NOMO-1 treated with DMSO at 0.1 percent for 48 hours (cell line): ENCODE results near the gene ZNF655.
A peak's percentile ranks its signal among the peaks of the same experiment; 100 is the strongest.

ENCODE experiments used
- DNase-seq: peaks from one replicate; lab custom pipeline; 2025; ENCODE audit not compliant: unreplicated experiment; lab: John Stamatoyannopoulos, UW

The ZNF655 gene

DNA sequence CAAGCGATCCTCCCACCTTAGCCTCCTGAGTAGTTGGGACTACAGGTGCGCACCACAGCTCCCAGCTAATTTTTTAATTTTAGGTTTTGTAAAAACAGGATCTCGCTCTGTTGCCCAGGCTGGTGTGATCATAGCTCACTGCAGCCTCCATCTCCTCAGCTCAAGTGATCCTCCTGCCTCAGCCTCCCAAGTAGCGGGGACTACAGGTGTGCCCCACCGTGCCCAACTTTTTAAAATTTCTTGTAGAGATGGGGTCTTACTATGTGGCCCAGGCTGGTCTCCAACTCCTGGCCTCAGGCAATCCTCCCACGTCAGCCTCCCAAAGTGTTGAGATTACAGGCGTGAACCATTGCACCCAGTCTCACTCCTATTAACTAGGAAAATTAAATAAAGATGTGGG is 47.1 kb downstream of the ZNF655 start:
- DNase-seq = no peak

DNA sequence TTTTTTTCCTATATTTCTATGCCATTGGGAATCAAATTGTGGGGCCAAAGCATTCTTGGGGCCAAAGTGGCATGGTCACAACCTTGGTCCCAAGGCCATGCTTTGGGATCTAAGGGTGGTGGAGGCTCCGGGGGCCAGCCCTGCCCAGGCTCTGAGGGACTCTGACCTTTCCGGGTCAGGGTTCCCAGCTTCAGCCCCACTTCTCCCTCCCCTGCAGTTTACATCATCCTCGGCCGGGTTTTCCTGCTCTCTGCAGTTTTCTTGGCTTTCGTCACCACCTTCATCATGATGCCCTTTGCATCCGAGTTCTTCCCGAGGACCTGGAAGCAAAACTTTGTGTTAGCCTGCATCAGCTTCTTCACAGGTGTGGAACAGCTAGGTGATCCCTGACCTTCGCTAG is 48.1 kb downstream of the ZNF655 start:
- no peak for DNase-seq

DNA sequence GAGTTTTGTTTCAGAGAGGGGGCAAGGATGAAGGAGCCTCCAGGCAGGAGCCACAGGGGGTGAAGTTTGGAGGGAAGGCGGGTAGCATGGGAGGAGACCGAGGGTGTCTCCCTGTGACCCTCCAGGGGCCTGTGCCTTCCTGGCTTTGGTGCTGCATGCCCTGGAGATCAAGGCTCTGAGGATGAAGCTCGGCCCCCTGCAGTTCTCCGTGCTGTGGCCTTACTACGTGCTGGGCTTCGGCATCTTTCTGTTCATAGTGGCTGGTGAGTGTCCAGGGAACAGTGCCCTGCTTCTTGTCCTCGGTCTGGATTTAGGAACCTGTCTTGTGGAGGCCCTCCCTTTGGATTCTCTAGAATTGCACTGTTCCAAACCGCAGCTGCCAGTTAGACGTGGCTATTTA is 49.1 kb downstream of the ZNF655 start:
- DNase-seq = no peak

DNA sequence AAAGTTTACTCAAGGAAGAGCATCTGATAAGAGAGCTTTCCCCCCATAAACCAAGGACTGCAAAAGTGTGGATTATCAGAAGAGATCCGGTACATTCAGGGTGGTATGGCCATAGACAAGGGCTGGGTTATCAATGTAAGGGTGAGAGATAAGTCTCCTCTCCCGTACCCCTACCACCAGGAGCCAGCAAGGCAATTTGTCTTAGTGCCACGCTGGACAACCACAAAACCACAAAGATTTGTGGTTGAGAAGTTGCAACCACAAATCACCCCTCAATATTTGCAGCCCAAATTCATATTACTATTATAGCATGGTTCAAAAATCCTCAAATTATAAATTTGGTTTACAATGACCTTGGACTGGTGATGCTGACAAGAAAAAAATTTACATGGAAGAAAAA is 56.1 kb downstream of the ZNF655 start:
- no peak for DNase-seq

DNA sequence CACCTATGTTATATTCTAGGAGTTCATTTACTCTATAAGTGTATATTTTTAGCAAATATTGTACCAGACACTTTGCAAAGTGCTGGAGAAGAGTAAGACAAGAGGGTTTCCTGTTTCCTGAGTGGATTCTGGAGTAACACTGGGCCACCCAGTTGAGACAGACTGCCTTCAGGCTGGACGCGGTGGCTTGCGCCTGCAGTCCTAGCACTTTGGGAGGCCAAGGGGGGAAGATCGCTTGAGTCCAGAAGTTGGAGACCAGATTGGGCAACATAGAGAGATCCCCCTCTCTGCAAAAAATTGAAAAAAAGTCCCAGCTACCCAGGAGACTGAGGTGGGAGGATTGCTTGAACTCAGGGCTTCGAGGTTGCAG is 57.5 kb downstream of the ZNF655 start:
- no peak for DNase-seq

DNA sequence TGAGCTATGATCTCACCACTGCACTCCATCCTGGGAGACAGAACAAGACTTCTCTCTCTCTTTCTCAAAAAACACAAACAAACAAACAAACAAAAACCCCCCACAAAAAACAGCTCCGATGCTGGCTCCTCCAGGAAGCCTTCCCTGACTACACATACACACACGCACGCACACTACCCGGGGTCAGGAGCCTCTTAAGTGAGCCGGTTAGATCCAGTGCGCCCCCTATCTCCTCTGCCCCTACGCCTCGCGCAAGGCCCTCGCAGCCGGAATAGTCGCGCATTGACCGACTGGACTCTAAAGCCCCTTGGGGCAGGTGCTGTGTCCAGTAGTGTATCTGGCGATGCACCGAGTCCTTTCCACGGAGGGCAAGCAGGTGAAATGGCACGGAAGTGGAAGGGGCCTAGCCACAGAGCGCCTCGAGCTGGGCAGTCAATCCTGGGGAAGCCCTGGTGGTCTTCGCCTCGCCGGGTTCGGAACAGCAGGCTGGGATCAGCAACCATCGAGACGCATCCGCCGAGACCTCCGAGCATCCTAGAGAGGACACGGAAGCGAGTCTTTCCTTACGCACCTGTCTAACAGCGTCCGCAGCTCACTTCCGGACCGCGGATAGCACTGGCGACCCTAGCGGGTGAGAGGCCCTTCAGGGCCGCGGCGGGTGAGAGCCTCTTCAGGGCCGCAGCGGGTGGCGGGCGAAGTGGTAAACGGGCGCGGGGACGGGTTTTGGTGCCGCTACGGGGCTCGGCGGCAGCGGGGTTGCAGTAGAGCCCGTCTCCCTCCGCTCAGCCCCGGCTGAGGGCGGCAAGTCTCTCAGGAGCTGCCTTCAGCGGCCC is 58.1 kb downstream of the ZNF655 start, which contains the start of gene ZSCAN25:
ZSCAN25 (plus strand) TSS at position 588 of the 833 bp plus-strand sequence. CDS start 2,661 bp downstream, outside the sequence.
- peak; percentile 92 for DNase-seq

DNA sequence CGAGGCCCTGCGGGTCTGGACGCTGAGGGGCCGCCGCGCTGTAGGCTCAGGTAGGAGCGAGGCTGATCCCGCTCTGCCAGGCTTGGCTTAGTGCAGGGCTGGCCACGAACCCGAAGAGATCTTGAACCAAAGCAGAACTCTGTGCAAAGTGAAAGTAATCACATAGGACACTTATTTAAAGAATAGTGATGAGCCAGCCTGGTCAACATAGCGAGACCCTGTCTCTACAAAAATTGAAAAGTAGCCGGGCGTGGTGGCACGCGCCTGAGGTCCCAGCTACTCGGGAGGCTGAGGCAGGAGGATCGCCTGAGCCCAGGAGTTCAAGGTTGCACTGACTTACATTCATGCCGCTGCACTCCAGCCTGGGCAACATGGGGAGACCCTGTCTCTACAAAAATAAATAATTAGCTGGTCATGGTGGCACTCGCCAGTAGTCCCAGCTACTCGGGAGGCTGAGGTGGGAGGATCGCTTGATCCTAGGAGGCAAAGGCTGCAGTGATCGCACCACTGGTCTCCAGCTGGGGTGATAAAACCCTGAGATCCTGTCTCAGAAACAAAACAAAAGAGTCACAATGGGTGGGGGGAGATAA is 58.8 kb downstream of the ZNF655 start:
- no peak for DNase-seq

DNA sequence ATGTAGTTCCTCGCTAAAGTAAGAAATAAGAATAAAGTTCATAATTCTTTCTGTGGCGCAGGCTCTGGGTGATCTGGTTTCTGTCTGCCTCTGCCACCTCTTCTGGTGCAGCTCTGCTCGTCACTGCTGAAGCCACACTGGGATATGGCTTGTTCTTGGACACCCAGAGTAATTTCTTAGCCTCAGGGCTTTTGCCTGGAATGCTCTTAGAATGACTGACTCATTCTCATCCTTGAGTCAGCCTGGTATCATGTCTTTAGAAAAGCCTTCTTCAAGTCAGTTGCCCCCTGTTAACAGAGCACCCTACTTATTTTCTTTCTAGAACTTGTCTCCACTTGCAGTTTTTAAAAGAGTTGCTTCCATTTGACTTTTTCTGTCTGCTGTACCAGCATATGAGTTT is 60.3 kb downstream of the ZNF655 start:
- DNase-seq = no peak

DNA sequence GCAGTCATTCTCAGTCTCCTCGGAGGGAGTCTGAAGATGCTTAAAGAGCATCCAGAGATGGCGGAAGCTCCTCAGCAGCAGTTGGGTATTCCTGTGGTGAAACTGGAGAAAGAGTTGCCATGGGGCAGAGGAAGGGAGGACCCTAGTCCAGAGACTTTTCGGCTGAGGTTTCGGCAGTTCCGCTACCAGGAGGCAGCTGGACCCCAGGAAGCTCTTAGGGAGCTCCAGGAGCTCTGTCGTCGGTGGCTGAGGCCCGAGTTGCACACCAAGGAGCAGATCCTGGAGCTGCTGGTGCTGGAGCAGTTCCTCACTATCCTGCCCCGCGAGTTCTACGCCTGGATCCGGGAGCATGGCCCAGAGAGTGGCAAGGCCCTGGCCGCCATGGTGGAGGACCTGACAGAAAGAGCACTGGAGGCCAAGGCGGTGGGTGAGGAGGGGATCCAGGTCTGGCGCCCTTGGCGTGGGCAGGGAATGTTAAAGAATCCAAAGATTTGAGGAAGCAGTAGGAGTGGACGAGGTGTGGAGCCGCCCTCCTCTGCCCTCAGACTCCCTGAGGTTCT is 61.2 kb downstream of the ZNF655 start:
- DNase-seq = no peak

DNA sequence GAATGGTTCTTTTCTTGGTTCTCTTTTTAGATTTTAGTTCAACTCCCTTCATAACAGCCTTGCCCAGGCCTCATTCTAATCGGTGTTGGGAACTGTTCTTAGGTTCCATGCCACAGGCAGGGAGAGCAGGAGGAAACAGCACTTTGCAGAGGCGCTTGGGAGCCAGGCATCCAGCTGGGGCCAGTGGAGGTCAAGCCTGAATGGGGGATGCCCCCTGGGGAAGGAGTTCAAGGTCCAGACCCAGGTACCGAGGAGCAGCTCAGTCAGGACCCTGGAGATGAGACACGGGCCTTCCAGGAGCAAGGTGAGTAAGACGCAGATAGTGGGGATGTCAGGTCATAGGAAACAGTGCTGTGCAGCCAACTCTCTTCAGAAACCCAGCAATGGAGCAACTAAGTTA is 62.8 kb downstream of the ZNF655 start:
- DNase-seq = no peak

DNA sequence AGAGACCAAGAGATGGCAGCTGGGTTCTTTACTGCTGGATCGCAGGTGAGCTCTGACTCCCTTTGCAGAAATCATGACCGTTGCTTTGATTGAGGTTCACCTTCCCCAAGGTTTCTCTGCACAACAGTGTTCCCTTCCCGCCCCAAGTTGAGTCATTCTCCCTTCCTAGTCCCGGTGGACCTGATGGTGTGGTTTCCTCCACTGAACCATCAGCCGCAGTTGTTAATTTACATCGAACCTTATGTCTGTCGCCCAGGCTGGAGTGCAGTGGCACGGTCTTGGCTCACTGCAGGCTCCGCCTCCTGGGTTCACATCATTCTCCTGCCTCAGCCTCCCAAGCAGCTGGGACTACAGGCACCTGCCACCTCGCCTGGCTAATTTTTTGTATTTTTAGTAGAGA is 64.2 kb downstream of the ZNF655 start:
- no peak for DNase-seq

DNA sequence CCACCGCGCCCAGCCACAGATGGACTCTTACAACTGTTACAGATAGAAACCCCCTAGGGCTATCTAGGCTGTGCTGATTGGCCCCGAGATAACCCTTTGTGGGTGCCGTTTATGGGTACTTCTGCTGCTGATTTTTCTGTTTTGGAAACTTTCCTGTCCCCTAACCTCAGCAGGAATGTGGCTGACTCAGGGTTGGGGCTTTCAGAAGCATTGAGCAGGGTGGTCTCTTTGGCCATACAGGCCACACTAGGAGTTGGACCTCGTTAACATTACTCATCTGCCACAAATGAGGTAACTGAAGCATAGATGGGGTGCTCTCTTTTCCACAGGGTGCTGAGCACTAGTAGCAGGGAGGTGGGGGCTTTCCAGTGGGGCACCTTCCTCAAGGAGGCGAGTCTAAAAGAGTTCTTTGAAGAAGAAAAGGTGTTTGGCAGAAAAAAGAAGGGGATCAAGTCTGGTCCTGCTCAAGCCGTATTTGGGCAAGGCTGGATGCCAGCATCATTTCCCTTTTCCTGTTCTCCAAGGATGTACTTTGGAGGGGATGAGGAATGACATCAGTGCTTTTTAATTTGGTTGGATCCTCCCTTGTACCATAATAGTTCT is 64.8 kb downstream of the ZNF655 start:
- no peak for DNase-seq

DNA sequence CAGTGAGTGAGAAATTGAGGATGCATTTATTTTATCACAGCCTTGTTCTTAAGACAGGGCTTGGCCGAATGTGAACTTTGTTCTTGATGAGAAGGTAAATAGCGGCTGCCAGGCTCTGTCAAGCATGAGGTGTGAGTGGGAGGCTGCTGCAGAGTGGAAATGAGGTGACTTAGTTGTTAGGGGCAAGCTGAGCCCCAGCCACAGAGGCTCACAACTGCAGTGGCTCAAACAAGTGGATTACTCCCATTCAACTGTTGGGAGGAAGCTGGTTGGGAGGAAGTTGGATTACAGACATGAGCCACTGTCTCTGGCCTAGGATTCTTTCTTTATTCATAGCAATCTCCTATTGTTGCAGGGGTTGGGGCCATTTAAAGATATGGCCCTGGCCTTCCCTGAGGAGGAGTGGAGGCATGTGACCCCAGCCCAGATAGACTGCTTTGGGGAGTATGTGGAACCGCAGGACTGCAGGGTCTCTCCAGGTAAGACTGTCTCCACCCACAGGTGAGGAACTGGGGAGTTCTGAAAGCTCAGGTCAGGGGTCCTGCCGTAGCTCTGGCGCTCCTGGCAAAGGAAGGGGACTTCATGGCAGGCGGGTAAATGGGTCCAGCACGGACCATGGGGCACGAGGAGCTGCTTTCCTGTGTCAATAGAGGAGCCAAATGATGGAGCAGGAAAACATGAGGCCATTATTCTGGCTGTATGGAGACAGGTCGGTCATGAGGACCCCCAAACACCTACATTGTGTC is 65.4 kb downstream of the ZNF655 start:
- no peak for DNase-seq

DNA sequence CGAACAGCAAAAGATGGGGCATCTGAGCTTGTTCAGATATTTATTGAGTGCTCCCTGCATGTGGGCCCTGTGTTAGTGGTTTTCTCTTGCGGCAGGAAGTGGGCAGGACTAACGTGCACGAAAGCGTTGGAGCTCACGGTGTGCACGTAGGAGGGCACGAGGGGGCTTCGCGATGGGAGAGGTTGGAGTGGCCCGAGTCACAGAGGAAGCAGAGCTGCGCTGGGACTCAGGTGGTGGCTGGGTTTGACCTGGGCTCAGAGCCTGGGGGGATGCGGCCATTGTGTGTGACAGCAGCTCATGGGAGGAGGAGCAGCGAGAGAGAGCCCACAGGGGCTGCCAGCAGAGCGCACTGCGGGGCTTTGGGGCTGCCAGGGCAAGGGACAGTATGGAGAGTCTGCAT is 66.0 kb downstream of the ZNF655 start:
- no peak for DNase-seq

DNA sequence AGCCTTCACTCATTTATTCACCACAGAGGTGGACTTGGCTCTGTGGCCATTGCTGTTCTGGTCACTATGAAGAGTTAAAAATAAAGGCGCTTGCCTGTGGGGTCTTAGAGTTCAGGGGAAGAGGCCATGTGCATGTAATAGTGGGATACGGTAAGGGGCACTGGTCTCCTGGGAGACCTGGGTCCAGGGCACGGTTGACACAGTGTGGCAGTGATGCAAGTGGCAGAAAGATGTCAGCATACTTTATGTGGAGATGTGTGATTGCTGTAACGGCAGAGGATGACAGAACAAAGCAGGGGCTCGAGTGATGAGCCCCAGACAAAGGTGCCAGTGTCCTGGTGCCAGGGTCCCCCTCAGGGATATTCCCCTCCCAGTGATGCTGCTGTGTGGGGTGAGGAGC is 66.9 kb downstream of the ZNF655 start:
- DNase-seq = no peak

DNA sequence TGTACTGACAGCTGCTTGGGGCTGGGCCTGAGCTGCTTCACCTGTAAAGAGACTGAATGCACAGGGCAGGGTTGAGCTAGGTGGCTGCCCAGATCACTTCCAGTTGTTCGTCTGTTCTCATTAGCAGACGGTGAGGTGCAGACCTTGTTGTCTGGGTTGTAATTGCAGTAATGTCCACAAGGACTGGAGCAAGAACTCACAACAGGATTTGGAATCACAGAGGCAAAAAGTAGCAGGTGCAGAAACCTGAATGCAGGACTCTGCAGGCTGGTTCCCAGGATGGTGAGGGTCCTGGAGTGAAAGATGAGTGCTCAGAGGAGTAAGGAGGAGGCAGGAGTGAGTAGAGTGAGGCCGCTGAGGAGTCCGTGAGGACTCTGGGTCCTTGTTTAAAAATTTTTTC is 67.5 kb downstream of the ZNF655 start:
- no peak for DNase-seq
